GM21423 (cell line): ENCODE results near the gene CENPX.
A peak's percentile ranks its signal among the peaks of the same experiment; 100 is the strongest.
"Not testable (repeated sequence)": the region's sequence is repeated elsewhere in the genome, so short reads cannot be mapped to it uniquely, and the experiment has no call there.

Experiments
- ATAC-seq: cut with Tn5 transposase; IDR thresholded peaks from one replicate; pipeline ENCODE4 v1.9.1; 2021; ENCODE audit warnings: mild to moderate bottlenecking, moderate library complexity; ENCODE audit not compliant: unreplicated experiment

CENPX gene

GRCh38 chr17:82041144-82041814, 18.6 kb upstream of the CENPX start:
- no peak for ATAC-seq

- ATAC-seq: no peak
These were observed 17.1 kb upstream of the CENPX start for GRCh38 chr17:82039695-82040299.

- not testable (repeated sequence) for ATAC-seq
These were observed 16.2 kb upstream of the CENPX start for GRCh38 chr17:82038796-82039409.

GRCh38 chr17:82037889-82038195, 15.2 kb upstream of the CENPX start:
- ATAC-seq: no peak

- peak; percentile 84 for ATAC-seq
These were observed 14.6 kb upstream of the CENPX start, which contains the start of gene DCXR for GRCh38 chr17:82037092-82037888. Gene DCXR, minus strand, starts transcription at chr17:82037697. Its CDS starts 15 bp downstream, at chr17:82037682.

GRCh38 chr17:82036634-82037091, 14.0 kb upstream of the CENPX start:
- ATAC-seq: no peak

- no peak for ATAC-seq
These were observed 13.4 kb upstream of the CENPX start for GRCh38 chr17:82035956-82036633.

GRCh38 chr17:82035488-82035887, 12.8 kb upstream of the CENPX start:
- no peak for ATAC-seq

- ATAC-seq: no peak
These were observed 11.8 kb upstream of the CENPX start for GRCh38 chr17:82034371-82035011.

- no peak for ATAC-seq
These were observed 10.8 kb upstream of the CENPX start for GRCh38 chr17:82033359-82034085.

- ATAC-seq: no peak
These were observed 9.4 kb upstream of the CENPX start for GRCh38 chr17:82031885-82032627.

GRCh38 chr17:82031303-82031884, 8.7 kb upstream of the CENPX start, which contains the start of gene RAC3:
Gene RAC3, plus strand, starts transcription at chr17:82031678. Its CDS starts 84 bp downstream, at chr17:82031762.
- no peak for ATAC-seq

- ATAC-seq: peak; percentile 39
These were observed 8.0 kb upstream of the CENPX start for GRCh38 chr17:82030470-82031302.

GRCh38 chr17:82029990-82030469, 7.4 kb upstream of the CENPX start:
- peak; percentile 8 for ATAC-seq

GRCh38 chr17:82029391-82029790, 6.7 kb upstream of the CENPX start:
- ATAC-seq: no peak

GRCh38 chr17:82028966-82029365, 6.3 kb upstream of the CENPX start:
- ATAC-seq: no peak

GRCh38 chr17:82028246-82028645, 5.6 kb upstream of the CENPX start:
- ATAC-seq: no peak
